ENCODE results near the gene MIAT.

DNA sequence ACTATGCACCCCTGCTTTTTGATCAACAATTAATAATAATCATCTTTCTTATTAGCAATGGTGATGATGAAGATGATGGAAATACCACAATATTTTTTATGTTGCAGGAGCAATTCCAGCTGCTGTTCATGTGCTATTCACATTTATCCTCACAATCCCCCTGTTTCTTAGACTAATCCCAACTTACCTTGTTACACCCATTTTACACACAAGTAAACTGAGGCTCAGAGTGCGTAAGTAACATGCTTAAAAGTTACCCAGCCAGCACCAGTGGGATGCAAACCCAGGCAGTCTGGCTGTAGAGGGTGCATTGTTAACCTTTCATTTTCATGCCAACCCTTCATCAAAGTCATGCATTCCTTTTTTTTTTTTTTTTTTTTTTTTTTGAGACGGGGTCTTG lies 37.2 kb upstream of the MIAT start:
- TF ChIP-seq, protein P1, sequence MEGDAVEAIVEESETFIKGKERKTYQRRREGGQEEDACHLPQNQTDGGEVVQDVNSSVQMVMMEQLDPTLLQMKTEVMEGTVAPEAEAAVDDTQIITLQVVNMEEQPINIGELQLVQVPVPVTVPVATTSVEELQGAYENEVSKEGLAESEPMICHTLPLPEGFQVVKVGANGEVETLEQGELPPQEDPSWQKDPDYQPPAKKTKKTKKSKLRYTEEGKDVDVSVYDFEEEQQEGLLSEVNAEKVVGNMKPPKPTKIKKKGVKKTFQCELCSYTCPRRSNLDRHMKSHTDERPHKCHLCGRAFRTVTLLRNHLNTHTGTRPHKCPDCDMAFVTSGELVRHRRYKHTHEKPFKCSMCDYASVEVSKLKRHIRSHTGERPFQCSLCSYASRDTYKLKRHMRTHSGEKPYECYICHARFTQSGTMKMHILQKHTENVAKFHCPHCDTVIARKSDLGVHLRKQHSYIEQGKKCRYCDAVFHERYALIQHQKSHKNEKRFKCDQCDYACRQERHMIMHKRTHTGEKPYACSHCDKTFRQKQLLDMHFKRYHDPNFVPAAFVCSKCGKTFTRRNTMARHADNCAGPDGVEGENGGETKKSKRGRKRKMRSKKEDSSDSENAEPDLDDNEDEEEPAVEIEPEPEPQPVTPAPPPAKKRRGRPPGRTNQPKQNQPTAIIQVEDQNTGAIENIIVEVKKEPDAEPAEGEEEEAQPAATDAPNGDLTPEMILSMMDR (IDR thresholded peaks at IDR 0.05; ENCODE audit: extremely low read depth in 1 of 2, insufficient read depth in 1 of 2, low read depth in 1 of 2, low read length in 2 of 2), result no peak
- TF ChIP-seq, protein P2, sequence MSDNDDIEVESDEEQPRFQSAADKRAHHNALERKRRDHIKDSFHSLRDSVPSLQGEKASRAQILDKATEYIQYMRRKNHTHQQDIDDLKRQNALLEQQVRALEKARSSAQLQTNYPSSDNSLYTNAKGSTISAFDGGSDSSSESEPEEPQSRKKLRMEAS (IDR thresholded peaks at IDR 0.05; ENCODE audit: insufficient read depth, insufficient read length), result no peak
- TF ChIP-seq EZH2 (IDR thresholded peaks at IDR 0.05; ENCODE audit: borderline replicate concordance, low read depth, low read length, severe bottlenecking) (no peak), GATA2 (IDR thresholded peaks at IDR 0.05; ENCODE audit: insufficient read depth, insufficient read length, low read depth, low read length) (no peak)
